Muscle of leg (tissue), 11 donors: ENCODE measurements around the gene CBFA2T2. TPM values are rescaled to one million over a fixed set of nuclear protein-coding genes. Genes with fewer than 3 reads are reported as not detected.
"Not testable (repeated sequence)": the region's sequence is repeated elsewhere in the genome, so short reads cannot be mapped to it uniquely, and the experiment has no call there.

Experiments
- DNase-seq: peaks from one replicate; pipeline ENCODE4 v3.0.0; 2013
- H3K27ac ChIP-seq: one replicate; pipeline ENCODE4 v1.5.1; 2013; ENCODE audit warnings: mild to moderate bottlenecking, low read length, control low read depth
- H3K27me3 ChIP-seq: one replicate; pipeline ENCODE4 v1.6.1; 2013; ENCODE audit warnings: low read length; ENCODE audit not compliant: control insufficient read depth, insufficient read depth
- H3K36me3 ChIP-seq: one replicate; pipeline ENCODE4 v1.6.1; 2013; ENCODE audit warnings: low read length; ENCODE audit not compliant: control insufficient read depth, insufficient read depth
- H3K4me1 ChIP-seq: one replicate; pipeline ENCODE4 v1.6.1; 2013; ENCODE audit warnings: low read length; ENCODE audit not compliant: control insufficient read depth, insufficient read depth
- H3K4me3 ChIP-seq: one replicate; pipeline ENCODE4 v1.5.1; 2013; ENCODE audit warnings: low read length, control low read depth
- H3K9me3 ChIP-seq: replicated peaks from 2 replicates; pipeline ENCODE4 v1.6.1; 2013; ENCODE audit warnings: low read depth, low read length; ENCODE audit not compliant: control insufficient read depth
- WGBS: methylation state at CpG from one replicate; pipeline ENCODE4 v1.1.5; 2013; ENCODE audit warnings: missing lambda C conversion rate; ENCODE audit not compliant: insufficient coverage; 5-methylcytosine and 5-hydroxymethylcytosine counted together
- polyA plus RNA-seq, 8 donors: library from polyadenylated mRNA; unstranded; fragments of 120-200 nt; gene quantifications; one replicate each; pipeline versions ENCODE4 v1.2.1 to v1.2.3, GENCODE V29; 2013; ENCODE audit warnings: inconsistent platforms in 1 of 8, low replicate concordance in 1 of 8; ENCODE audit not compliant: insufficient read length in 8 of 8, insufficient read depth in 1 of 8
- total RNA-seq: library from RNA; stranded (reverse); fragments of 120-200 nt; gene quantifications from one replicate; pipeline ENCODE4 v1.2.4, GENCODE V29; 2013

CBFA2T2 gene
- total and polyA plus RNA-seq, 9 donors, result 8.5 to 17.8 (median 12.8) TPM

DNA sequence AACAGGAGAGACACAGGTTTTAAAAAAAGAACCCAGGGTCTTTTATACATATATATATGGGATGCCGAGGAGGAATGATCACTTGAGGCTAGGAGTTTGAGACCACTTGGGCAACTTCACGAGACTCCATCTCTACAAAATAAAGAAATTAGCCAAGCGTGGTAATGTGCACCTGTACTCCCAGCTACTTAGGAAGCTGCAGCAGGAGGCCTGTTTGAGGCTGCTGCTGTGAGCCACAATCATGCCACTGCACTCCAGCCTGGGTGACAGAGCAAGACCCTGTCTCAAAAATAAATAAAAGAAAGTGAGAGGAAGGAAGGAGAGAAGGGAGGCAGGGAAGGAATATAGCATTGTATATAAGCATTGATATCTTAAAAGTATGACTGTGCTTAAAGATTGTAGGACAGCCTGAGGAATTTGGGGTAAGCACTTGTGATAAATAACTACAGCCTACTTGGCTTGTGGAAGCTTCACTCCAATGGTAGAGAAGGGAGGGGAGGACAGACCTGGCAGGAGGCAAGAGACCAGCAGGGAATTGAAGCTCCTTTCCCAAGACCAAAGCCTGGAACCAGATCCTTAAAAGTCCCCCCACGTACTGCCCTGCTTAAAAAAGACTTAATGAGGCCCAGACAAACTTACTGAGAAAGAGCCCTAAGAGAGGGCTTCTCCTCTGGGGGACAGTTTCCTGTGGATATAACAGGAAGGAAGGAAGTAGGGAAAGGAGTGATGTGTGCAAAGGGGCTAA lies 43.8 kb upstream of the CBFA2T2 start:
- Histone ChIP-seq H3K4me1 (peaks cover 17% of the 10 kb centered on the region), H3K27me3 (peaks cover 4% of the 10 kb centered on the region), H3K27ac (no peak overlapping the region), H3K4me3 (no peak overlapping the region), H3K9me3 (peaks cover 2% of the 10 kb centered on the region), H3K36me3 (no peaks in the 10 kb centered on the region)
- WGBS, result no CpG with 5 or more reads among the region's 4 CpGs
- DNase-seq, result no peak

DNA sequence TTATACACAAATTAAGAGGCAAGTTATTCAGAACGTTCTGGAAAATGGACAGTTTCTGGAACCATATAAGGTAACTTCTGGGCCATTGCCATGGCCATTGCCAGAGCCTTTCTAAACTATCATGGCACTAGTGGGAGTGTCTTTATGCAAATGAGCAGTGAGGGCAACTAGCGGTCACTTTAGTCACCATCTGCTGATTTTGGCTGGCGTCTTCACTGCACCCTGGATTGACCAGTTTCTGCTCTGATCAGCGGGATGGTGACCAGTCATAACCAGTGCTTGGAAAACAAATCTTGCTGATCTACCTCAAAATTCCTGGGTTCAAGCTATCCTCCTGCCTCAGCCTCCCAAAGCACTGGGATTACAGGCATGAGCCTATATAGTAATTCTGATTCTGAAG lies 39.0 kb upstream of the CBFA2T2 start:
- H3K4me1 ChIP-seq, result no peaks in the 10 kb centered on the region
- peak; percentile 38 for DNase-seq
- peaks cover 2% of the 10 kb centered on the region for H3K9me3 ChIP-seq
- no peaks in the 10 kb centered on the region for H3K27me3 ChIP-seq
- no peak overlapping the region for H3K4me3 ChIP-seq
- H3K36me3 ChIP-seq, result no peaks in the 10 kb centered on the region
- no peak overlapping the region for H3K27ac ChIP-seq
- WGBS, result 45% methylated on average over 4 of the region's 4 CpGs

DNA sequence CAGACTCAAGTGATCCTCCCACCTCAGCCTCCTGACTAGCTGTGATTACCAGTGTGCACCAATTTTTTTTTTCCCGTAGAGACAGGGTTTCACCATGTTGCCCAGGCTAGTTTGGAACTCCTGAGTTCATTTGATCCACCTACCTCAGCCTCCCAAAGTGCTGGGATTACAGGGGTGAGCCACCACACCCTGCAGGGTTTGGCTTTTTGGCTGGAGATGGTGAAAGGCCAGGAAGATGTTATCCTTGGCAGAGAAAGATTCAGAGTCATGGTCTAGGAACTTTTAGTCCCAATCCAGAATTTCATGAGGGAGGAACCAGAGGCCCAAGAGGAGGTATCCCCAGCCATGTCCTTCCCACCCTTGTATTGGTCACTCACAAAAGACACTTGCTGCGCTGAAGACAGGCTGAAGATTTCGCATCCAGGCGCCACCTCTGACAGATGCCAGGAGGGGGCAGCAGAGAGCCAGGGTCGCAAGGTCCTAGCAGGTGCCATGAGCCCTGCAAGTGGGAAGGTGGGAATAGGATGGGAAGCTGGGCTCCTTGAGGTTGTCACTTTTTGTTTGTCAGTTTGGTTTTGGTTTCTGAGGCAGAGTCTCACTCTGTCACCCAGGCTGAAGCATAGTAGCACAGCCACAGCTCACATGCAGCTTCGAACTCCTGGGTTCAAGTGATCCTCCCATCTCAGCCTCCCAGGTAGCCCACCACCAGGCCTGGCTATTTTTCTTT lies 32.8 kb upstream of the CBFA2T2 start:
- not testable (repeated sequence) for H3K4me3 ChIP-seq, H3K27me3 ChIP-seq, H3K9me3 ChIP-seq, H3K27ac ChIP-seq, H3K36me3 ChIP-seq, H3K4me1 ChIP-seq
- DNase-seq, result peak; percentile 82
- 0% methylated on average over 2 of the region's 6 CpGs for WGBS

DNA sequence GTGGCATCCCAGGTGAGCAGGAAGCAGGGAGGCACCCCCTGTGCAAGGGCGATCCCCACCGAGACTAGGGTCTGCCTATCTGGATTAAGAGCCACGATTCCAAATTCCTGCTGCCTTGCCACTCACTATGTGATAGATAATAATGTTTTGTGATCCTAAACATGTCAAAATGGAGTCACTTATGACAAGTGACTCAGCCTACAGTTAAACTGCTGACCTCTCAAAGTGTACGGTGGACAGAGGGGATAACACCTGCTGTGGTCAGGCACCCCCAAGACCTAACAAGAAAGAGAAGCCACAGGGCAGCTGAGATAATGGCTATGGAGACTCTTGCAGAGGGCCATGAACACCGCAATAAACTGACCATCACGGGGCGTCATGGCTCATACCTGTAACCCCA lies 30.3 kb upstream of the CBFA2T2 start:
- H3K9me3 ChIP-seq, result no peaks in the 10 kb centered on the region
- H3K27me3 ChIP-seq, result no peaks in the 10 kb centered on the region
- no peak for DNase-seq
- H3K27ac ChIP-seq, result no peak overlapping the region
- no peaks in the 10 kb centered on the region for H3K36me3 ChIP-seq
- H3K4me3 ChIP-seq, result no peak overlapping the region
- 70% methylated on average over 1 of the region's 7 CpGs for whole genome bisulfite sequencing
- no peaks in the 10 kb centered on the region for H3K4me1 ChIP-seq

DNA sequence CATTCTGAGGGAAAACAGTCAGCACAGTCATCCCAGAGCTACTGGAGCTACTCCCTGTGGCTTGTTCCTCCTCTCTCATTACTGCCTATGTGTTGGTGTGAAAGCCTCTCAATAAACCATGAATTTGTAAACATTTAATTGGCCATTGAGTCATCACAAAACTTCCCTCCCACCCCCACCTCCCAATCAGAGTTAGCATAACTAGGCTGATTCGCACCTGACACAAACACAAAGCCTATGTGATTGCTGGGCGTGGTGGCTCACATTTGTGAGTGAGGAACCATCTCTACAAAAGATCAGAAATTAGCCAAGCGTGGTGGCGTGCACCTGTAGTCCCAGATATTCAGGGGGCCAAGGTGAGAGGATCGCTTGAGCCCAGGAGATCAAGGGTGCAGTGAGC lies 29.2 kb upstream of the CBFA2T2 start:
- WGBS, result 82% methylated on average over 4 of the region's 5 CpGs

DNA sequence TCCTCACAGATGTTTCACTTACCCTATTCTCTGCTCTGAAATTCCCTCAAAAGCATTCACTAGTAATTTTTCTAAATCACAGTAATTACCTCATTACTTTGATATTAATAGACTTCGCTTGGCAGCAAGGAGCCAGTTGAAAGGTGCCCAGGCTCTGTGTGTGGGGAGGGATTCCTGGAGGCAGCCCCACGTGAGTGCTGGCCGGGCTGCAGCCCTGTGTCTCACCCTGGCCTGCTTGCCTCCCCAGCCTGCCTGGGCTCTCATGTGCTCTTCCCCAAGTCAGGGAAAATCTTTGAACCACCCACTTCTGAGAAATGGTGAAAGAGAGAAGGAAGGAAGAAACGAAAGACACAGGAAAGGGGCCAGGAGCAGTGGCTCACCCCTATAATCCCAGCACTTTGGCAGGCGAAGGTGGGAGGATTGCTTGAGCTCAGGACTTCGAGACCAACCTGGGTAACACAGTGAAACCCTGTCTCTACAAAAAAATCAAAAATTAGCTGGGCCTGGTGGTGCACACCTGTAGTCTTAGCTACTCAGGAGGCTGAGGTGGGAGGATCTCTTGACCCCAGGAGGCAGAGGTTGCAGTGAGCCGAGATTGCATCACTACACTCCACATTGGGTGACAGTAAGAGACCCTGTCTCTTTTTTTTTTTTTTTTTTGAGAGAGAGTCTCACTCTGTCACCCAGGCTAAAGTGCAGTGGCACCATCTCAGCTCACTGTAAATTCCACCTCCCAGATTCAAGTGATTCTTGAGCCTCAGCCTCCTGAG lies 26.4 kb upstream of the CBFA2T2 start:
- H3K4me3 ChIP-seq, result no peak overlapping the region
- H3K27me3 ChIP-seq, result no peaks in the 10 kb centered on the region
- H3K36me3 ChIP-seq, result no peaks in the 10 kb centered on the region
- no peaks in the 10 kb centered on the region for H3K9me3 ChIP-seq
- 72% methylated on average over 3 of the region's 7 CpGs for WGBS
- DNase-seq, result no peak
- no peak overlapping the region for H3K27ac ChIP-seq
- H3K4me1 ChIP-seq, result peaks cover 6% of the 10 kb centered on the region

More for the DNA sequence above, 29.2 kb upstream of the CBFA2T2 start:
- Histone ChIP-seq H3K4me1 (peaks cover 5% of the 10 kb centered on the region), H3K36me3 (no peaks in the 10 kb centered on the region), H3K27me3 (no peaks in the 10 kb centered on the region), H3K27ac (no peak overlapping the region), H3K4me3 (no peak overlapping the region), H3K9me3 (no peaks in the 10 kb centered on the region)
- DNase-seq, result no peak

DNA sequence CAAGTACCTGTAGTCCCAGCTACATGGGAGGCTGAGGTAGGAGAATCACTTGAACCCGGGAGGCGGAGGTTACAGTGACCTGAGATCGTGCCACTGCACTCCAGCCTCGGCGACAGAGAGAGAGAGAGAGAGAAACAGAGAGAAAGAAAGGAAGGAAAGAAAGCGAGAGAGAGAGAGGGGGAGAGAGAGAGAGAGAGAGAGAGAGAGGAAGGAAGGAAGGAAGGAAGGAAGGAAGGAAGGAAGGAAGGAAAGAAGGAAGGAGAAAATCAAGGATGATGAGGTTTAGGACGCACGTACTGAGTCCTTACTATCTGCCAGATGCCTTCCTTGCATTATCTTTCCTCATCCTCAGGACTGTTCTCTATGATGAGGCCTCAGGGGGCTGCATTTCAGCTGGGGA lies 25.1 kb upstream of the CBFA2T2 start:
- H3K4me1 ChIP-seq, H3K27ac ChIP-seq, H3K36me3 ChIP-seq, H3K9me3 ChIP-seq, DNase-seq, H3K4me3 ChIP-seq, H3K27me3 ChIP-seq: not testable (repeated sequence)
- 84% methylated on average over 7 of the region's 8 CpGs for WGBS

DNA sequence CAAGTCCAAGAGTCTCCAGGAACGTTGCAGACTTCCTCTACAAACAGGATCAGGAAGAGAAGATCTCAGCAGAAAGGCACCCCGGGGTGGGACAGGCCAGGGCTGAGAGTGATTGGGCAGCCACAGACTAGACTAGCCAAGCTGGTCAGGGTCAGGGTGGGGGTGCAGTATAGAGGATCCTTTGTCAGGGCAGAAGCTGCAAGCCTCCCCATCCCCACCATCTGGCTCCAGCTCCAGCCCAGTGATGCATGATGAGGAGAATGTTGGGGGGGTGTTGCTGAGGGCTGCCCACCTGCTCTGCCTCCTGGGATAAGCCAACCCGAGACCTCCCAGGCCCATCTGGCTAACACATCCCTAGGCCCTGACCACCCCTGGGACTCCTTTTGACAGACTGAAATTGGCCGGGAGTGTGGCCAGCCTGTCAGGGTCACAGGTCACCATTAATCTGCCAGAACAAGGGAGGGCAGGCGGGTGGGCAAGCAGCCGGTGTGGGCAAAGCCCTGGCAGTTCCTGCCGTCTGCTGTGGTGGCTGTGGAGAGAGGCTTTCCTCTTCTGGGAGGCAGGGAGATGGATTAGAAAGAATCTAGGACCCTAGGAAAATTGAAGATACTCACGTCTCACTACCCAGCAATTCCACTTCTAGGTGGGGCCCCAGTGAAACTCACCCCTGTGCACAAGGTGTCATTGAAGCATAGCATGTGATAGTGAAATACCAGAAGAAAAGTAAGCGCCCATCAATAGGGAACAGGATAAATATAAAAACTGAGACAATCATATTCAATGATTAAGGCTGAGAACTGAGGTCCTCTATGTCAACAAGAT lies 24.2 kb upstream of the CBFA2T2 start:
- peak; percentile 57 for DNase-seq
- 33% methylated on average over 1 of the region's 9 CpGs for WGBS
- peak overlapping the region; percentile 29 for H3K27ac ChIP-seq

DNA sequence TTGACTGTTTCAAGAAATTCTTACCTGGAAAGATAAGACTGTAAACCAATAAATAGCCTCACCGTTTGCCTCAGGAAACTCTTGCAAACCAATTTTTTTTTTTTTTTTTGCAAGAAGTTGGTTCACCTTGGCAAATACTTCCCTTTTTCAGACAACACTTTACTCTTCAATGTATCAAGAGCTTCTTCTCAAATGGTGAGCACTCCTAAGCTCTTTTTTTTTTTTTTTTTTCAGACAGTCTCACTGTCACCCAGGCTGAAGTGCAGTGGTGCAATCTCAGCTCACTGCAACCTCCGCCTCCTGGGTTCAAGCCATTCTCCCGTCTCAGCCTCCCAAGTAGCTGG lies 23.6 kb upstream of the CBFA2T2 start:
- Histone ChIP-seq H3K4me1 (peaks cover 6% of the 10 kb centered on the region), H3K4me3 (no peak overlapping the region), H3K27ac (no peak overlapping the region), H3K27me3 (no peaks in the 10 kb centered on the region), H3K36me3 (no peaks in the 10 kb centered on the region), H3K9me3 (no peaks in the 10 kb centered on the region)
- 43% methylated on average over 1 of the region's 3 CpGs for WGBS
- DNase-seq, result no peak

More for the DNA sequence above, 24.2 kb upstream of the CBFA2T2 start:
- H3K4me3 ChIP-seq, result no peak overlapping the region
- peaks cover 6% of the 10 kb centered on the region for H3K4me1 ChIP-seq
- H3K9me3 ChIP-seq, result no peaks in the 10 kb centered on the region
- H3K27me3 ChIP-seq, result no peaks in the 10 kb centered on the region
- H3K36me3 ChIP-seq, result no peaks in the 10 kb centered on the region
